ENCODE results near the gene SLC7A9. TPM values are rescaled to one million over a fixed set of nuclear protein-coding genes. Genes with fewer than 3 reads are reported as not detected.

SLC7A9 gene
- total and polyA plus RNA-seq, 2 donors (not counting 3 experiments of a cell fraction or from before 2014, with no cell fraction given), result 0.06 TPM; not detected in 1

GRCh38 chr19:32811151-32811550 is 58.4 kb downstream of the SLC7A9 start:
- Histone ChIP-seq H3K9me3 (replicated peaks; ENCODE audit: control insufficient read depth, insufficient read depth, low read length) (no peaks in the 10 kb centered on the region), H3K9ac (replicated peaks; ENCODE audit: extremely low read depth, insufficient read depth, low read length) (no peak overlapping the region), H2AFZ (ENCODE audit: low read depth, low read length) (no peak overlapping the region), H3K4me2 (ENCODE audit: insufficient read depth, low read length) (no peak overlapping the region), H3K27me3 (ENCODE audit: control insufficient read depth in 2 of 2, insufficient read depth in 2 of 2, low read length in 2 of 2) (peaks cover 2 to 7% of the 10 kb centered on the region in 2 experiments), H3K27ac (ENCODE audit: insufficient read depth, low read depth, low read length) (no peak overlapping the region), H3K36me3 (ENCODE audit: control insufficient read depth in 2 of 2, extremely low read depth in 1 of 2, insufficient read depth in 2 of 2, low read length in 2 of 2) (no peaks in the 10 kb centered on the region), H4K20me1 (replicated peaks; ENCODE audit: control insufficient read depth, extremely low read depth, insufficient read depth, low read length) (no peaks in the 10 kb centered on the region), H3K4me1 (ENCODE audit: control insufficient read depth, extremely low read depth, insufficient read depth, low read length) (no peaks in the 10 kb centered on the region), H3K9me1 (replicated peaks; ENCODE audit: control insufficient read depth, extremely low read depth, insufficient read depth, low read length) (no peaks in the 10 kb centered on the region), H3K79me2 (ENCODE audit: control insufficient read depth, insufficient read depth, low read length) (no peaks in the 10 kb centered on the region), H3K4me3 (replicated peaks in 1 of 3; ENCODE audit: insufficient read depth in 1 of 3, low read depth in 1 of 3, low read length in 3 of 3) (no peak overlapping the region)
- ChIA-PET POLR2A (no interaction called here), CTCF (no interaction called here)
- no TSS peak for BruUV-seq (replicated peaks)
- intact Hi-C loops (cut with micrococcal nuclease), result no loop called here
- no peak for TF ChIP-seq EZH2 (IDR thresholded peaks at IDR 0.05; ENCODE audit: borderline replicate concordance, low read depth, low read length, severe bottlenecking)
- TF ChIP-seq MYC (IDR thresholded peaks at IDR 0.05; ENCODE audit: low read depth, low read length), result no peak
- no peak for TF ChIP-seq CTCF (IDR thresholded peaks at IDR 0.05; ENCODE audit: extremely low read depth in 1 of 2, insufficient read depth in 1 of 2, low read depth in 1 of 2, low read length in 2 of 2)
- TF ChIP-seq GATA2 (IDR thresholded peaks at IDR 0.05; ENCODE audit: insufficient read depth, insufficient read length, low read depth, low read length), result no peak
- no peak for TF ChIP-seq POLR2A (IDR thresholded peaks at IDR 0.05; ENCODE audit: low read depth, low read length)
- no peak for TF ChIP-seq MAX (IDR thresholded peaks at IDR 0.05; ENCODE audit: insufficient read depth, insufficient read length)
- TF ChIP-seq POLR2AphosphoS5 (IDR thresholded peaks at IDR 0.05; ENCODE audit: insufficient read depth, low read depth, low read length), result no peak
- TF ChIP-seq JUN (IDR thresholded peaks at IDR 0.05; ENCODE audit: borderline replicate concordance, insufficient read depth, insufficient read length, low read depth), result no peak
- TF ChIP-seq FOS (IDR thresholded peaks at IDR 0.05; ENCODE audit: borderline replicate concordance, insufficient read depth, low read length), result no peak
- no peak for DNase-seq (ENCODE audit: low read depth, low spot score)
- no peak for FAIRE-seq
- dilution Hi-C loops (cut with MboI; ENCODE audit: extremely low pct_ligation_motif_present, low sequenced_read_pairs), result no loop called here
